Measurements from ENCODE around the gene VGLL1. TPM values are rescaled to one million over a fixed set of nuclear protein-coding genes. Genes with fewer than 3 reads are reported as not detected.
A peak's percentile ranks its signal among the peaks of the same experiment; 100 is the strongest.

VGLL1 gene
- total RNA-seq (2014; rRNA removed; shearing (Covaris generic)): not detected in 2 replicates

- DNase-seq (ENCODE audit: low spot score): no peak
Measured at GRCh38 chrX:136531951-136532350, at the start of gene VGLL1. Gene VGLL1, plus strand, starts transcription at chrX:136532215. Its CDS starts 3,806 bp downstream, at chrX:136536021.

- no peak for DNase-seq (ENCODE audit: low spot score)
Measured at GRCh38 chrX:136487647-136488046, 44.4 kb upstream of the VGLL1 start, which contains the start of gene BRS3. Gene BRS3, plus strand, starts transcription at chrX:136487947. Its CDS starts 168 bp downstream, at chrX:136488115.

- DNase-seq (ENCODE audit: low spot score): no peak
Measured at GRCh38 chrX:136488706-136489105, 43.3 kb upstream of the VGLL1 start.

- no peak for DNase-seq (ENCODE audit: low spot score)
Measured at GRCh38 chrX:136491832-136492231, 40.2 kb upstream of the VGLL1 start.

- DNase-seq (ENCODE audit: low spot score): no peak
Measured at GRCh38 chrX:136493011-136493410, 39.0 kb upstream of the VGLL1 start.

GRCh38 chrX:136495043-136495442, 37.0 kb upstream of the VGLL1 start:
- no peak for DNase-seq (ENCODE audit: low spot score)

GRCh38 chrX:136496186-136496763, 35.7 kb upstream of the VGLL1 start:
- DNase-seq (ENCODE audit: low spot score): no peak

- peak; percentile 59 for DNase-seq (ENCODE audit: low spot score)
Measured at GRCh38 chrX:136496764-136497555, 35.1 kb upstream of the VGLL1 start.

GRCh38 chrX:136497556-136498052, 34.4 kb upstream of the VGLL1 start, which contains the start of gene HTATSF1:
Gene HTATSF1, plus strand, starts transcription at chrX:136497592. Its CDS starts 93 bp downstream, at chrX:136497685.
- DNase-seq (ENCODE audit: low spot score): no peak

- no peak for DNase-seq (ENCODE audit: low spot score)
Measured at GRCh38 chrX:136519069-136519468, 12.9 kb upstream of the VGLL1 start.

- no peak for DNase-seq (ENCODE audit: low spot score)
Measured at GRCh38 chrX:136523770-136524169, 8.2 kb upstream of the VGLL1 start.

GRCh38 chrX:136525738-136526606, 6.0 kb upstream of the VGLL1 start:
- peak; percentile 51 for DNase-seq (ENCODE audit: low spot score)

GRCh38 chrX:136528645-136529315, 3.2 kb upstream of the VGLL1 start:
- DNase-seq (ENCODE audit: low spot score): no peak

GRCh38 chrX:136529795-136530194, 2.2 kb upstream of the VGLL1 start:
- DNase-seq (ENCODE audit: low spot score): no peak

- DNase-seq (ENCODE audit: low spot score): no peak
Measured at GRCh38 chrX:136534131-136534530, 2.1 kb downstream of the VGLL1 start.

- no peak for DNase-seq (ENCODE audit: low spot score)
Measured at GRCh38 chrX:136538811-136539210, 6.8 kb downstream of the VGLL1 start.

- DNase-seq (ENCODE audit: low spot score): no peak
Measured at GRCh38 chrX:136540226-136540625, 8.2 kb downstream of the VGLL1 start.

GRCh38 chrX:136541294-136541693, 9.3 kb downstream of the VGLL1 start:
- DNase-seq (ENCODE audit: low spot score): no peak

GRCh38 chrX:136542281-136542680, 10.3 kb downstream of the VGLL1 start:
- DNase-seq (ENCODE audit: low spot score): no peak

- no peak for DNase-seq (ENCODE audit: low spot score)
Measured at GRCh38 chrX:136546371-136546781, 14.4 kb downstream of the VGLL1 start.

- DNase-seq (ENCODE audit: low spot score): no peak
Measured at GRCh38 chrX:136549226-136549625, 17.2 kb downstream of the VGLL1 start.
